ENCODE data around the gene MT1E. TPM values are rescaled to one million over a fixed set of nuclear protein-coding genes. Genes with fewer than 3 reads are reported as not detected.

Gene MT1E
- total and polyA plus RNA-seq, 8 donors, result 16.1 to 1,956 (median 434) TPM

DNA sequence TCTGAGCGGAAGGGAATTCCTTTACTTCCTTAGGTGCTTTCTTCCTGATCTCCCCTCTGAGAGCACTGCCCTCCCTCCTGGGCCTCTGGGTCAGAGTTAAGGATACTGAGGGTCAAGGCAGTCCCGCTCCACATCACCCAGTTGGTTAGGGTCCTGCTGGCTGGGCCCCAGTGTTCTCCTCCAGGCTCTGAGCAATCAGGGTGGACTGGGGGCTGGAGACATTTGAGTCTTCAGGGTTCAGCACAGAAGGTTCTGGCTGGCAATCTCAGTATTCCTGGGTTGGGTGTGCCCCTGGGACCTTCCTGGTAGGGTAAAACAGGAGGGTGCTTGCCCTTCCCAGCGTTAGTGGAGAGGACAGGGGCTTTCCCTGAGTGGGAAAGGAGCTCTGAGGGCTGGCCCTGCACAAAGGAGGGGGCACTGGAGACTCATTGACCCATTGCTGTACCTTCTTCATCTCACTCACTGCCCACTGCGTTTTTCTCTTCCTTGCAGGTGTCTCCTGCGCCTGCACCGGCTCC, 7.3 kb downstream of the MT1E start:
- TF ChIP-seq EP300 (IDR thresholded peaks at IDR 0.05) (no peak), POLR2AphosphoS5 (IDR thresholded peaks at IDR 0.05) (no peak), POLR2A (IDR thresholded peaks at IDR 0.05) (no peak)
- TF ChIP-seq, protein P1, sequence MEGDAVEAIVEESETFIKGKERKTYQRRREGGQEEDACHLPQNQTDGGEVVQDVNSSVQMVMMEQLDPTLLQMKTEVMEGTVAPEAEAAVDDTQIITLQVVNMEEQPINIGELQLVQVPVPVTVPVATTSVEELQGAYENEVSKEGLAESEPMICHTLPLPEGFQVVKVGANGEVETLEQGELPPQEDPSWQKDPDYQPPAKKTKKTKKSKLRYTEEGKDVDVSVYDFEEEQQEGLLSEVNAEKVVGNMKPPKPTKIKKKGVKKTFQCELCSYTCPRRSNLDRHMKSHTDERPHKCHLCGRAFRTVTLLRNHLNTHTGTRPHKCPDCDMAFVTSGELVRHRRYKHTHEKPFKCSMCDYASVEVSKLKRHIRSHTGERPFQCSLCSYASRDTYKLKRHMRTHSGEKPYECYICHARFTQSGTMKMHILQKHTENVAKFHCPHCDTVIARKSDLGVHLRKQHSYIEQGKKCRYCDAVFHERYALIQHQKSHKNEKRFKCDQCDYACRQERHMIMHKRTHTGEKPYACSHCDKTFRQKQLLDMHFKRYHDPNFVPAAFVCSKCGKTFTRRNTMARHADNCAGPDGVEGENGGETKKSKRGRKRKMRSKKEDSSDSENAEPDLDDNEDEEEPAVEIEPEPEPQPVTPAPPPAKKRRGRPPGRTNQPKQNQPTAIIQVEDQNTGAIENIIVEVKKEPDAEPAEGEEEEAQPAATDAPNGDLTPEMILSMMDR (IDR thresholded peaks at IDR 0.05), result no peak
- 38 to 48% (median 41%) methylated on average over 5 to 6 of the region's 6 CpGs for WGBS, 5 donors
- Histone ChIP-seq H3K27me3 (peaks cover 0 to 60% (median 11%) of the 10 kb centered on the region in 3 donors), H3K9me3 (no peaks in the 10 kb centered on the region), H3K4me1 (peaks cover 19 to 51% (median 35%) of the 10 kb centered on the region in 4 donors), H3K27ac (peak overlapping the region; percentile 77 to 87 (median 85)), H3K36me3 (no peaks in the 10 kb centered on the region), H3K4me3 (peak overlapping the region; percentile 54 to 61 (median 57))
- intact Hi-C loops (cut with DNase I; ENCODE audit: low total_unique reads), result no loop called here
- no peak for DNase-seq

- Histone ChIP-seq H3K4me3 (peak overlapping the region; percentile 54 to 61 (median 57)), H3K4me1 (peaks cover 21 to 57% (median 41%) of the 10 kb centered on the region in 4 donors), H3K27me3 (peaks cover 0 to 66% (median 12%) of the 10 kb centered on the region in 3 donors), H3K27ac (peak overlapping the region in 4 of 5 donors; percentile 80 to 87 (median 86)), H3K36me3 (no peaks in the 10 kb centered on the region), H3K9me3 (no peaks in the 10 kb centered on the region)
- no peak for DNase-seq
- intact Hi-C loops (cut with DNase I; ENCODE audit: low total_unique reads), result no loop called here
- TF ChIP-seq POLR2A (IDR thresholded peaks at IDR 0.05) (no peak), EP300 (IDR thresholded peaks at IDR 0.05) (no peak), POLR2AphosphoS5 (IDR thresholded peaks at IDR 0.05) (no peak)
- TF ChIP-seq, protein P1 (IDR thresholded peaks at IDR 0.05), result no peak
- WGBS, 5 donors, result 52 to 75% (median 55%) methylated on average over 7 of the region's 7 CpGs
These were observed 8.0 kb downstream of the MT1E start for GRCh38 chr16:56633535-56633934.

DNA sequence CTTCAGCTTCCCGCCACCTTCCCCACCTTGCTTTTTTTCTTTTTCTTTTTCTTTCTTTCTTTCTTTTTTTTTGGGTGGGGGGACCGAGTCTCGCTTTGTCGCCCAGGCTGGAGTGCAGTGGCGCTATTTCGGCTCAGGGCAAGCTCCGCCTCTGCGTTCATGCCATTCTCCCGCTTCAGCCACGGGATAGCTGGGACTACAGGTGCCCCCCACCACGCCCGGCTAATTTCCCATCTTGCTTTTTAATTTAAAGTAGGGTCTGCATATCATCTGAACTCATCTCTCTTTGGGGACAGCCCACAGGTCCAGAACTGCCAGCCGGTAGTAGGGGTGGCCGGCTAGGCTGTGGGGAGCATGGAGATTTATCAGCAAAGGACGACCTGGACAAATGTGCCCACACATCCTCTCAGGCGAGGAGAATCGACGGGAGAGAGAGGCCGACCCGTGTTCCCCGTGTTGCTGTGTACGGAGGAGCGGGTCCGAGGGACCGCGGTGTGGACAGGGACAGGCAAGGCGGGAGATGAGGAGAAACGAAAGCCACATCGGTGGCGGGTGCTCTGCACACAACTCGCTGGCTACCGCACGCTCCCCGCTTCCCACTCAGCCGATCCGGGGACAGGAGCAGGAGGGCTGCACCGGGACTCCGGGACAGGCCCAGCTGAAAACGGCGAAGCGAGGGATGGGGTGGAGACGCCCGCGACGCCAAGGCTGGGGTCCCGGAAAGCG, 9.3 kb downstream of the MT1E start:
- intact Hi-C loops (cut with DNase I; ENCODE audit: low total_unique reads), result no loop called here
- H3K4me1 ChIP-seq, result peaks cover 30 to 71% (median 53%) of the 10 kb centered on the region in 4 donors
- no peak overlapping the region for H3K27ac ChIP-seq
- WGBS, 5 donors, result 24 to 62% (median 29%) methylated on average over 47 of the region's 47 CpGs
- H3K4me3 ChIP-seq, result peak overlapping the region; percentile 8 to 54 (median 22)
- no peaks in the 10 kb centered on the region for H3K36me3 ChIP-seq
- no peak for DNase-seq
- H3K9me3 ChIP-seq, result no peaks in the 10 kb centered on the region
- no peak for TF ChIP-seq POLR2A (IDR thresholded peaks at IDR 0.05)
- TF ChIP-seq, protein P1 (IDR thresholded peaks at IDR 0.05), result no peak
- no peak for TF ChIP-seq EP300 (IDR thresholded peaks at IDR 0.05)
- no peak for TF ChIP-seq POLR2AphosphoS5 (IDR thresholded peaks at IDR 0.05)
- H3K27me3 ChIP-seq, result peaks cover 0 to 80% (median 15%) of the 10 kb centered on the region in 3 donors

- no peak overlapping the region for H3K27ac ChIP-seq
- WGBS, 5 donors, result 12 to 41% (median 13%) methylated on average over 22 to 40 of the region's 40 CpGs
- H3K36me3 ChIP-seq, result no peaks in the 10 kb centered on the region
- DNase-seq, result no peak
- intact Hi-C loops (cut with DNase I; ENCODE audit: low total_unique reads), result no loop called here
- H3K4me1 ChIP-seq, result peaks cover 30 to 72% (median 54%) of the 10 kb centered on the region in 4 donors
- peak overlapping the region; percentile 8 to 54 (median 22) for H3K4me3 ChIP-seq
- H3K27me3 ChIP-seq, result peaks cover 0 to 83% (median 15%) of the 10 kb centered on the region in 3 donors
- no peaks in the 10 kb centered on the region for H3K9me3 ChIP-seq
- TF ChIP-seq EP300 (IDR thresholded peaks at IDR 0.05) (no peak), POLR2AphosphoS5 (IDR thresholded peaks at IDR 0.05) (no peak), POLR2A (IDR thresholded peaks at IDR 0.05) (no peak)
- TF ChIP-seq, protein P1 (IDR thresholded peaks at IDR 0.05), result no peak
These were observed 9.9 kb downstream of the MT1E start for GRCh38 chr16:56635441-56635967.
